ENCODE results near the gene IL17RC.
"Not testable (repeated sequence)": the region's sequence is repeated elsewhere in the genome, so short reads cannot be mapped to it uniquely, and the experiment has no call there.

The IL17RC gene

GRCh38 chr3:9916346-9916733 is 558 bp upstream of the IL17RC start:
- no peak for DNase-seq

DNA sequence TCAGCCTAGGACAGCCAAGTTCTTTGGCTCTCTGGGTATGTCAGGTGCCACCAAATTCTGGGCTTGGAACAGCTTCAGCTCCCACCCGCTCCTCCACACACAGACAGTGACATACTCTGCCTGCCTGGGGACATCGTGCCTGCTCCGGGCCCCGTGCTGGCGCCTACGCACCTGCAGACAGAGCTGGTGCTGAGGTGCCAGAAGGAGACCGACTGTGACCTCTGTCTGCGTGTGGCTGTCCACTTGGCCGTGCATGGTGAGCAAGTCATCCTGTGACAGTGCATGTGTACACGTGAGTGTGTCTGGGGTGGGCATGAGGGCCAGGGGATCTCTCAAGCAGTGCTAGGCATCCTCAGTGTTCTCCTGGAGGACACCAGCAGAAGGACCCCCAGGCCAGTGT is 922 bp downstream of the IL17RC start:
- DNase-seq = no peak

DNA sequence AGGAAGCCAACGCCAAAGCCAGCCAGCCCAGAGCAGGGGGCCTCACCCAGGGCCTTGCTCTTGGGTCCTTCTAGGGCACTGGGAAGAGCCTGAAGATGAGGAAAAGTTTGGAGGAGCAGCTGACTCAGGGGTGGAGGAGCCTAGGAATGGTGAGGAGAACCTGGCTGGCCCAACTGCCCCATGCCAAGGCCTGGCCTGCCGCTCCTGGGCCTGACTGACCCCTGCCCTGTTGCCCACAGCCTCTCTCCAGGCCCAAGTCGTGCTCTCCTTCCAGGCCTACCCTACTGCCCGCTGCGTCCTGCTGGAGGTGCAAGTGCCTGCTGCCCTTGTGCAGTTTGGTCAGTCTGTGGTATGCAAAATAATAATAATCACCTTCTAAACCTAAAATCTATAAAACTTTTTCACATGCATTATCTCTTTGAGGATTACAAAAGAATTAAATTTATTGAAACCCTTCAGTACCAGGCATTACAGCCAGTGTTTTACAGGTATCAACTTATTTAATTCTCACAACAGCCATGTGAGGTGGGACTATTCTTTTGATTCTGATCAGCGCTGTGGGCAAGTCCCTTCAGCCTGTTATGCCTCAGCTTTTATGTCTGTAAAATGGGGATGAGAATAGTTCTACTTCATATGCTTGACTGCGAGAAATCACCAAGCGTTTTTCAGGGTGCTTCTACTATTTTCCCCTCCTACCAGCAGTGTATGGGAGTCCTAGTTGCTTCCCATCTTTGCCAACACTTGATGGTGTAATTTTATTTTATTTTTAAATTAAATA is 1.6 kb downstream of the IL17RC start:
- no peak for DNase-seq

GRCh38 chr3:9928158-9928557 is 11.3 kb downstream of the IL17RC start:
- DNase-seq = no peak

GRCh38 chr3:9930804-9931418 is 14.0 kb downstream of the IL17RC start:
- DNase-seq = no peak

DNA sequence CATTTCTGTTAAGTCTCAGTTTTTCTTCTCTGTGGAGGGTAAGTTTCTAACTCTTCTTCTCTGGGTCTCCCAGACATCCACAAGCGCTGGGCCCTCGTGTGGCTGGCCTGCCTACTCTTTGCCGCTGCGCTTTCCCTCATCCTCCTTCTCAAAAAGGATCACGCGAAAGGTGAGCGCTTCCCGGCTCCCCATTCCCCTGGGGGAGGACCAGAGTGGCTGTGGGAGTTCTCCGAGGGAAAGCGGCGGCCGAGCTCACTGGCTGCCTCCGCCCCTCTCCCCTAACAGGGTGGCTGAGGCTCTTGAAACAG is 15.6 kb downstream of the IL17RC start:
- DNase-seq = no peak

DNA sequence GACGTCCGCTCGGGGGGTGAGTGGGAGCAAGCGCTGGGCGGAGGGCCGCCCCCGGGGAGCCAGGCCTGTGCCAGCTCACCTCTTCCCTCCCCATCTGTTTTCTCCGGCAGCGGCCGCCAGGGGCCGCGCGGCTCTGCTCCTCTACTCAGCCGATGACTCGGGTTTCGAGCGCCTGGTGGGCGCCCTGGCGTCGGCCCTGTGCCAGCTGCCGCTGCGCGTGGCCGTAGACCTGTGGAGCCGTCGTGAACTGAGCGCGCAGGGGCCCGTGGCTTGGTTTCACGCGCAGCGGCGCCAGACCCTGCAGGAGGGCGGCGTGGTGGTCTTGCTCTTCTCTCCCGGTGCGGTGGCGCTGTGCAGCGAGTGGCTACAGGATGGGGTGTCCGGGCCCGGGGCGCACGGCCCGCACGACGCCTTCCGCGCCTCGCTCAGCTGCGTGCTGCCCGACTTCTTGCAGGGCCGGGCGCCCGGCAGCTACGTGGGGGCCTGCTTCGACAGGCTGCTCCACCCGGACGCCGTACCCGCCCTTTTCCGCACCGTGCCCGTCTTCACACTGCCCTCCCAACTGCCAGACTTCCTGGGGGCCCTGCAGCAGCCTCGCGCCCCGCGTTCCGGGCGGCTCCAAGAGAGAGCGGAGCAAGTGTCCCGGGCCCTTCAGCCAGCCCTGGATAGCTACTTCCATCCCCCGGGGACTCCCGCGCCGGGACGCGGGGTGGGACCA is 16.1 kb downstream of the IL17RC start:
- peak; percentile 75 for DNase-seq

- peak; percentile 94 for DNase-seq
Observed at GRCh38 chr3:9933561-9934234, 16.8 kb downstream of the IL17RC start, which contains the start of gene CRELD1. Gene CRELD1 (plus strand): TSS chr3:9933834. CDS start chr3:9934439, 605 bp downstream.

DNA sequence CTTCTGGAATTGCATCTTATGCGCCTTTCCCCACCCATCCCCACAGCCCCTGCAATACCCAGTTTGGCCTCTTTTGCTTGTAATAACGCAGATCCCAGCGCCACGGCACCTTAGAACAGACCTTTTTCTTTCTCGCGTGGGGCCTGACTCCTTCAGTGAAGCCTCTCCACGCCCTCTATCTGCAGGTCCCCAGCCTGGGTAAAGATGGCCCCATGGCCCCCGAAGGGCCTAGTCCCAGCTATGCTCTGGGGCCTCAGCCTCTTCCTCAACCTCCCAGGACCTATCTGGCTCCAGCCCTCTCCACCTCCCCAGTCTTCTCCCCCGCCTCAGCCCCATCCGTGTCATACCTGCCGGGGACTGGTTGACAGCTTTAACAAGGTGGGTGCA is 17.3 kb downstream of the IL17RC start:
- no peak for DNase-seq

DNA sequence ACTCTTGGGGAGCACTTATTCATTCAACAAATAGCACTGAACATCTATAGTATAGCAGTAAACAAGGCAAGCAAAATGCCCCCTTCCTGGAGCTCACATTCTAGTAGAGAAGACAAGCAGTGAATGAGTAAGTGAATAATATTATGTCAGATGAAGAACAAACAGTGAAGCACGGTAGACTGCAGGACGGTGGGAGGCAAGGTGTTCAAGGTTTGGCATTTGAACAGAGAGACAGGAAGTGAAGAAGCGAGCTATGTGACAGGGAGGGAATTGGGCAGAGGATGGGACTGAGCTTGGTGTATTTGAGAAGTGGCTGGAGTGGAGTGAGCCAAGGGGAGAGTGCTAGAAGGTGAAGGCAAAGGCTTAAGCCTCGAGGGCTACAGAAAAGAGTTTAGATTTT is 18.1 kb downstream of the IL17RC start:
- DNase-seq = no peak

GRCh38 chr3:9935966-9936510 is 19.1 kb downstream of the IL17RC start:
- no peak for DNase-seq

DNA sequence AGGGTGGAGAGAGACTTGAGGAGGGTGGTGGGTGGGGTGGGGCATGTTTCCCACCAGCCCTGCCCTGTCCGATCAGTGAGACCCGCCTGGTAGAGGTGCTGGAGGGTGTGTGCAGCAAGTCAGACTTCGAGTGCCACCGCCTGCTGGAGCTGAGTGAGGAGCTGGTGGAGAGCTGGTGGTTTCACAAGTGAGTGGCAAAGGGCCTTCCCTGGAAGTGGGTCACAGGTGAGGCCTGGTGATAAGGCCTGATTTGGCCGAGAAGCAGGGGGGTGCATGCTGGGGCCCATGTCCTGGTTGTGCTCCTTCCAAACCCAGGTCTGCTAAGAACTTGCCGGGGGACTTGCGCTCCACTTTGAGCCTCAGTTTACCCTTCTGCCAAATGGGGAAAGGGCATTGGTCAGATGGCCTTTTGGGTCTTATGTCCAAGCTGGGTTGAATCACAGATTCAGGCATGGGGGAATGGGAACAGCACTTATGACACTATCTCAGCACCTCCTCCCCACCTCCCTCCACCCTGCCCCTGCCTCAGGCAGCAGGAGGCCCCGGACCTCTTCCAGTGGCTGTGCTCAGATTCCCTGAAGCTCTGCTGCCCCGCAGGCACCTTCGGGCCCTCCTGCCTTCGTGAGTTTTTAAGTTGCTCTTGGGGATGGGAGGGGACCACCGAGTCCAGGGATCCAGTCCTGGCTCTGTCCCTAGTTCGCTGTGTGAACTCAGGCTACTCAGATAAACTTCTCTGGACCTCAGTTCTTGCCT is 20.8 kb downstream of the IL17RC start:
- no peak for DNase-seq

DNA sequence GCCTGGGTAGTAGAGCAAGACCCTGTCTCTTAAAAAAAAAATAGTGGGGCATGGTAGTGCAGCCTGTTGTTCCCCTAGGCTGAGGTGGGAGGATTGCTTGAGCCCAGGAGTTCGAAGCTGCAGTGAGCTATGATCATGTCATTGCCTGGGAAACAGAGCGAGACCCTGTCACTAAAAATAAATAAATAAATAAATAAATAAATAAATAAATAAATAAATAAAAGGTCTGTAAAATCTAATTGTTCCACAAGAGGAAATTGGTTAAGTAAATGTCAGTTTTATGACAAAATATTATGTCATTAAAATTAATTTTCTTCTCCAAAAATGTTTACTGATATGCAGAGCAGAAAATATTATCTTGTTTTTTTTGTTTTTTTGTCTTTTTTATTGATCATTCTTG is 22.1 kb downstream of the IL17RC start:
- DNase-seq = no peak

- DNase-seq = not testable (repeated sequence)
Observed at GRCh38 chr3:9939906-9940305, 23.0 kb downstream of the IL17RC start.

DNA sequence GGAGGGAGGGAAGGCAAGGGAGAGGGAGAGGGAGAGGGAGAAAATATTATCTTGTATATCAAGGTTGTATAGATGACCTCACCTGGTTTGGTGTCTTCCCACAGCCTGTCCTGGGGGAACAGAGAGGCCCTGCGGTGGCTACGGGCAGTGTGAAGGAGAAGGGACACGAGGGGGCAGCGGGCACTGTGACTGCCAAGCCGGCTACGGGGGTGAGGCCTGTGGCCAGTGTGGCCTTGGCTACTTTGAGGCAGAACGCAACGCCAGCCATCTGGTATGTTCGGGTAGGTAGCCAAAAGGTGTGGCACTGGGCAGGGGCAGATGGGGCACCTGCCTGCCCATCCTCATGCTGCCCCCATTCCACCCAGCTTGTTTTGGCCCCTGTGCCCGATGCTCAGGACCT is 23.8 kb downstream of the IL17RC start:
- no peak for DNase-seq

DNA sequence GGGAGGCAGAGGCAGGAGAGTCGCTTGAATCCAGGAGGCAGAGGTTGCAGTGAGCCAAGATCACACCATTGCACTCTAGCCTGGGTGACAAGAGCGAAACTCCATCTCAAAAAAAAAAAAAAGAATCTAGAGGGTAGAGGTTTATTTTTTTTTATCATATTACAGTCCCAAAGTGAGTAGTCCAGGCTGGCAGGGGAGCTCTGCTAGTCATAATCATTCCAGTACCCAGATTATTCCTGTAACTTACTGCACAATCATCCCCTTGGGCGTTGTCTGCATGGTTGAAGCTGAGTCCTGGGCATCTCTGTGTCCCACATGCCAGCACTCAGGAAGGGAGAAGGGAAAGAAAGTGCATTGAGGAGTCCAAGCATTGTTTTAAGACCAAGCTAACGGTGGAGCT is 25.3 kb downstream of the IL17RC start:
- no peak for DNase-seq

DNA sequence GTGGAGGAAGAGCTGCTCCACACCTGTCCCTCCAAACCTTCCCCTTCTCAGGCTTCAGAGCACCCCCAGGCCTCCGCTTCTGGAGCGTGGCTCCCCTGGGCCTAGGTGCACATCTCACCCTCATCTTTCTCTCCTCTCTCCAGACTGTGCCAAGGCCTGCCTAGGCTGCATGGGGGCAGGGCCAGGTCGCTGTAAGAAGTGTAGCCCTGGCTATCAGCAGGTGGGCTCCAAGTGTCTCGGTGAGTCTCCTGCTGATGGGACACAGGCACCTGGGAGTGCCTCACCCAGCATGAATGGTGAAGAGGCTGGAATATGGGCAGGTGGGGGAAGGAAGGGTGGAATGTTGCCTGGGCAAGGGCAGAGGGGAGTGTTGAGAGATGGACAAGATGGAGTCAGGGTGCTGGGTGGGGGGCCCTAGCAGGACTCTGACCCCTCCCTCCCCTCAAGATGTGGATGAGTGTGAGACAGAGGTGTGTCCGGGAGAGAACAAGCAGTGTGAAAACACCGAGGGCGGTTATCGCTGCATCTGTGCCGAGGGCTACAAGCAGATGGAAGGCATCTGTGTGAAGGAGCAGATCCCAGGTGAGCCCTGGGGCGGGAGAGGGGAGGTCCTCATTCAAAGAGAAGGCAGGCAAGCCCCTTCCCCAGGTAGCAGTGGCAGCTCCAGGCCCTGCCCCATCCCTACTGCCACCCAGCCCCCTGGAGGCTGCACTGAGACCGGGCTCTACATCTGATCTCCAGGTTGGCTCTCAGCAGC is 26.2 kb downstream of the IL17RC start:
- no peak for DNase-seq

- DNase-seq = no peak
Observed at GRCh38 chr3:9944271-9944670, 27.4 kb downstream of the IL17RC start.

- no peak for DNase-seq
Observed at GRCh38 chr3:9945358-9945757, 28.5 kb downstream of the IL17RC start.

GRCh38 chr3:9946112-9947024 is 29.5 kb downstream of the IL17RC start:
- peak; percentile 86 for DNase-seq
